ENCODE measurements around the gene RAB40B.

DNA sequence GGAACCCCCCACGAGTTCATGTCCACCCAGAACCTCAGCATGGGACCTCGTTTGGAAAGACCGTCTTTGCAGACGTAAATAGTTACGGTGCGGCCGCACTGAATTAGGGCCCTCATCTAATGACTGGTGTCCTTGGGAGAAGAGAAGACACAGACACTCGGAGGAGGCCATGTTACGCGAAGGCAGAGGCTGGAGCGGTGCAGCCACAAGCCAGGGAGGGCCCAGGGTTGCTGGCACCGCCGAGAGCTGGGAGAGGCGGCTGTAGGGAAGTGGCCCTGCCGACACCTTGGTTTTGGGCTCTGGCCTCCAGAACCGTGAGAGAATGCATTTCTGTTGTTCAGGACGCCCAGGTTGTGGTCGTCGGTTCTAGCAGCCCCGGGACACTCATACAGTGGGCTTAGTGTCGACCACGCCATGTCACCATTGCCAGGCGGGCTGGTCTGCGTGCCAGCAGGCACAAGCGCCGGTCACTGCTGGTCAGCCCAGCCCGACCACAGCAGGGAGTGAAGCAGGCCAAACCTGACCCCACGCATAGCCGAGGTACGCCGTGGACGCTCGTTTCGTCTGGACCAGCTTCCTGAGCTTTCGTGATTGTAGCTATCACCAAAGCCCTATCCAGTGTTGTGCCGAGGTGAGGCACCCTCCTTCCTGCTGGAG, 39.6 kb downstream of the RAB40B start:
- TF ChIP-seq TCF12 (IDR thresholded peaks at IDR 0.05) (no peak), TCF12 (CRISPR knock-in tag; IDR thresholded peaks at IDR 0.05) (no peak), TBL1XR1 (IDR thresholded peaks at IDR 0.05; ENCODE audit: borderline replicate concordance, low read length, partially characterized antibody) (no peak), RBM22 (optimal IDR thresholded peaks at IDR 0.05; ENCODE audit: low read length) (no peak), PHB2 (IDR thresholded peaks at IDR 0.05; ENCODE audit: partially characterized antibody) (no peak), NCOA5 (CRISPR knock-in tag; IDR thresholded peaks at IDR 0.05) (no peak), CBX1 (IDR thresholded peaks at IDR 0.05; ENCODE audit: low read depth) (no peak), EZH2 (conservative IDR thresholded peaks at IDR 0.05; ENCODE audit: low read depth, low read length) (no peak), ZC3H4 (CRISPR knock-in tag; IDR thresholded peaks at IDR 0.05; ENCODE audit: borderline replicate concordance) (no peak)
- TF ChIP-seq, protein P1, sequence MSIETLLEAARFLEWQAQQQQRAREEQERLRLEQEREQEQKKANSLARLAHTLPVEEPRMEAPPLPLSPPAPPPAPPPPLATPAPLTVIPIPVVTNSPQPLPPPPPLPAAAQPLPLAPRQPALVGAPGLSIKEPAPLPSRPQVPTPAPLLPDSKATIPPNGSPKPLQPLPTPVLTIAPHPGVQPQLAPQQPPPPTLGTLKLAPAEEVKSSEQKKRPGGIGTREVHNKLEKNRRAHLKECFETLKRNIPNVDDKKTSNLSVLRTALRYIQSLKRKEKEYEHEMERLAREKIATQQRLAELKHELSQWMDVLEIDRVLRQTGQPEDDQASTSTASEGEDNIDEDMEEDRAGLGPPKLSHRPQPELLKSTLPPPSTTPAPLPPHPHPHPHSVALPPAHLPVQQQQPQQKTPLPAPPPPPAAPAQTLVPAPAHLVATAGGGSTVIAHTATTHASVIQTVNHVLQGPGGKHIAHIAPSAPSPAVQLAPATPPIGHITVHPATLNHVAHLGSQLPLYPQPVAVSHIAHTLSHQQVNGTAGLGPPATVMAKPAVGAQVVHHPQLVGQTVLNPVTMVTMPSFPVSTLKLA (IDR thresholded peaks at IDR 0.05), result no peak
- TF ChIP-seq, protein P2, sequence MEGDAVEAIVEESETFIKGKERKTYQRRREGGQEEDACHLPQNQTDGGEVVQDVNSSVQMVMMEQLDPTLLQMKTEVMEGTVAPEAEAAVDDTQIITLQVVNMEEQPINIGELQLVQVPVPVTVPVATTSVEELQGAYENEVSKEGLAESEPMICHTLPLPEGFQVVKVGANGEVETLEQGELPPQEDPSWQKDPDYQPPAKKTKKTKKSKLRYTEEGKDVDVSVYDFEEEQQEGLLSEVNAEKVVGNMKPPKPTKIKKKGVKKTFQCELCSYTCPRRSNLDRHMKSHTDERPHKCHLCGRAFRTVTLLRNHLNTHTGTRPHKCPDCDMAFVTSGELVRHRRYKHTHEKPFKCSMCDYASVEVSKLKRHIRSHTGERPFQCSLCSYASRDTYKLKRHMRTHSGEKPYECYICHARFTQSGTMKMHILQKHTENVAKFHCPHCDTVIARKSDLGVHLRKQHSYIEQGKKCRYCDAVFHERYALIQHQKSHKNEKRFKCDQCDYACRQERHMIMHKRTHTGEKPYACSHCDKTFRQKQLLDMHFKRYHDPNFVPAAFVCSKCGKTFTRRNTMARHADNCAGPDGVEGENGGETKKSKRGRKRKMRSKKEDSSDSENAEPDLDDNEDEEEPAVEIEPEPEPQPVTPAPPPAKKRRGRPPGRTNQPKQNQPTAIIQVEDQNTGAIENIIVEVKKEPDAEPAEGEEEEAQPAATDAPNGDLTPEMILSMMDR (CRISPR knock-in tag; IDR thresholded peaks at IDR 0.05), result no peak
